Coronary artery (tissue), 2 donors: Measurements from ENCODE around the gene KIF20B.
"Not testable (repeated sequence)": the region's sequence is repeated elsewhere in the genome, so short reads cannot be mapped to it uniquely, and the experiment has no call there.

Source experiments
- DNase-seq: peaks from one replicate; pipeline ENCODE4 v3.0.0-alpha.2; 2017; ENCODE audit warnings: low spot score
- H3K27ac ChIP-seq, 2 donors: fragments of 200-600 bp; sonication (generic); one replicate each; pipeline ENCODE4 v1.5.1; 2016 to 2019
- H3K4me3 ChIP-seq: fragments of 200-600 bp; sonication (generic); 2 replicates; pipeline ENCODE4 v1.5.1; 2016; ENCODE audit warnings: mild to moderate bottlenecking, moderate library complexity
- CTCF ChIP-seq: fragments of 200-600 bp; sonication (generic); IDR thresholded peaks from one replicate; pipeline ENCODE4 v1.5.1; 2019; ENCODE audit warnings: antibody characterized with exemption

Gene KIF20B

GRCh38 chr10:89809766-89810165, 108.4 kb downstream of the KIF20B start:
- no peak overlapping the region for H3K27ac ChIP-seq
- TF ChIP-seq CTCF: no peak
- DNase-seq: no peak
- H3K4me3 ChIP-seq: no peak overlapping the region

- no peak overlapping the region for H3K27ac ChIP-seq
- no peak overlapping the region for H3K4me3 ChIP-seq
- no peak for TF ChIP-seq CTCF
- no peak for DNase-seq
Measured at GRCh38 chr10:89810908-89811525, 109.6 kb downstream of the KIF20B start.

- TF ChIP-seq CTCF: no peak
- DNase-seq: no peak
- Histone ChIP-seq H3K27ac (no peak overlapping the region), H3K4me3 (no peak overlapping the region)
Measured at GRCh38 chr10:89813546-89813945, 112.2 kb downstream of the KIF20B start.

DNA sequence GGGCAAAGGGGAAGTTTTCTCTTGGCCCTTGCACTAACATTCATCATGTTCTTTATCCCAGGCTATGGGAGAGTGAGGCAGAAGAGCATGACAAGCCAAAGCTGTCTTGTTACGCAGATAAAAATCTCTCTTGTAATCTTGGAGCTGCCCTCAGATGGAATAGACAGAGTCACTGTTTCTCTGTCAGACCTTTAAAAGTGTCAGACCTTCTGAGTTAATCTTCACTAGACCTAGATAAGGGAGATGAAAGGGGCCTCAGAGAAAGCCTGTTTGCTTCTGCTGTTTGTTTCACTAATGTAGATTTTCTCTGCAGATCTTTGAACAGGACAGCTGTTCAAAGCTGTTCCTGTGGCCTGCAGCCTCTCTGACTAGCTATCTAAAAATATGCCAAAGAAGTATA, 112.9 kb downstream of the KIF20B start:
- no peak for DNase-seq
- no peak overlapping the region for H3K4me3 ChIP-seq
- no peak overlapping the region for H3K27ac ChIP-seq
- TF ChIP-seq CTCF: no peak

DNA sequence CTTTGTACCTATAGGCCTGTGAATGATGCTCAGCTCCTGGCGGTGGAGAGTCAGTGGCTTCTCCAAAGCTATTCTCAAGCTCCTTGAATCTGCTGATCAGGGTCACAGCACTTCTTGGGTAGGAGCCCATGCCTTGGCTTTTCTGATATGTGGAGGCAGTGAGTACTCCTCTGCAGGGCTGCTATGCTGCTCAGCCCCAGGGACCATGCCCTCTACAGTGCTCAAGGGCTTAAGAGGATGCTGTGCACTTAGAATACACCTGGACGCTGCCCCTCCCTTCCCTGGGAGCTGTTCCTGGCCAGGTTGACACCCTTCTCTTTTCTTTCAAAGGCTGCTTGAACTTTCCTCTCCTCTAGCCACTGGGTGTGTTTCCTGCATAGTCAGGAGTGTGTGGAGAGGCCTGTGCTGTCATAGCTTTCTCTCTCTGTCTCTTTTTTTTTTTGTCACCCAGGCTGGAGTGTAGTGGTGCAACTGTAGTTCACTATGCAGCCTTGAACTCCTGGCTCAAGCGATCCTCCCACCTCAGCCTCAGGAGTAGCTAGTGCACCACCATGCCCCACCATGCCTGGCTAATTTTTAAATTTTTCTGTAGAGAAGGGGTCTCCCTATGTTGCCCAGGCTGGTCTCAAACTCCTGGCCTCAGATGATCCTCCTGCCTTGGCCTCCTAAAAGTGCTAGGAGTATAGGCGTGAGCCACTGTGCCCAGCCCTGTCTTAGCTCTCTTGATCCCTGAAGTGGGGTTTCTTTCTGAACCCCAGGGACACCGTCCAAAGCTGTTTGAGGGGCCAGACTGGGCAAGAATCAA, 113.9 kb downstream of the KIF20B start:
- DNase-seq: no peak
- no peak overlapping the region for H3K27ac ChIP-seq
- H3K4me3 ChIP-seq: no peak overlapping the region
- no peak for TF ChIP-seq CTCF

GRCh38 chr10:89819008-89819407, 117.6 kb downstream of the KIF20B start:
- not testable (repeated sequence) for H3K27ac ChIP-seq, H3K4me3 ChIP-seq, DNase-seq
